ENCODE measurements around the gene ZMYM3. TPM values are rescaled to one million over a fixed set of nuclear protein-coding genes. Genes with fewer than 3 reads are reported as not detected.

Gene ZMYM3
- total RNA-seq, 1 experiment from 2014 or later = 32.9 TPM

DNA sequence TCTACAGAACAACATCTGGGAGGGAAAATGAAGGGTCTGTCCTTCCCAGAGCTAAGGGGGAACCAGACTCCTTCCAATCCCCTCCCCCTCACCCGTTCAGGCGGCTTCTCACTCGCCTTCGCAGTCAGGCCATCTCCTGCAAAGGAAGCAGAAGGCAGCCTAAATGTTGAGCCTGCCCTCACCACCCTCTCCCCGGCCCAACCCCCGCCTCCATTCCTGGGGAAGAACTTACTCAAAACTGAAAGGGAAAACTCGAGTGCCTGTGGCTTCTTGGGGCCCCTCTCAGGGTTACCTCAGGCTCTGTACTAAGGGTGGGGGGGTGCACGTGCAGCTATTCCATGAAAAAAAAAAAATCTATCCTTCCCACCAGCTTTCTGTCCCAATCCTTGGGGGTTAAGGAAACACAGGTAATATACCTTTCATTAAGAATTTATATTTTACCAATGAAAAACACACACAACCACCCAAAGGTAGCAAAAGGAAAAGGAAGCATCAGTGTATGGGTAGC lies 2.4 kb downstream of the ZMYM3 start:
- intact Hi-C loops (cut with micrococcal nuclease) = no loop called here
- no peak overlapping the region for H3K4me2 ChIP-seq (ENCODE audit: low read length)
- BruUV-seq (replicated peaks) = no TSS peak

More for the DNA sequence above, 2.4 kb downstream of the ZMYM3 start:
- POLR2A ChIA-PET = no interaction called here
- H3K9me2 ChIP-seq (ENCODE audit: insufficient read depth) = no peaks in the 10 kb centered on the region
- no peak overlapping the region for H3K9ac ChIP-seq (ENCODE audit: low read length)
- TF ChIP-seq EGR1 (IDR thresholded peaks at IDR 0.05; ENCODE audit: low read depth) (no peak), ELF1 (IDR thresholded peaks at IDR 0.05; ENCODE audit: borderline replicate concordance, low read depth) (no peak), SIN3A (IDR thresholded peaks at IDR 0.05; ENCODE audit: low read depth) (no peak), ZFX (IDR thresholded peaks at IDR 0.05) (no peak), EZH2phosphoT487 (IDR thresholded peaks at IDR 0.05; ENCODE audit: borderline replicate concordance) (no peak), CBX3 (IDR thresholded peaks at IDR 0.05; ENCODE audit: low read depth) (no peak), TCF7L2 (IDR thresholded peaks at IDR 0.05; ENCODE audit: borderline replicate concordance, extremely low read depth, insufficient read depth, insufficient read length) (no peak), ATF3 (IDR thresholded peaks at IDR 0.05) (no peak), EZH2 (IDR thresholded peaks at IDR 0.05) (no peak), YY1 (IDR thresholded peaks at IDR 0.05; ENCODE audit: extremely low read depth, insufficient replicate concordance, low read depth, low read length) (no peak), SRF (IDR thresholded peaks at IDR 0.05; ENCODE audit: low read depth) (no peak), ZBTB33 (IDR thresholded peaks at IDR 0.05; ENCODE audit: extremely low read depth, insufficient replicate concordance, low read length) (no peak), FOSL1 (IDR thresholded peaks at IDR 0.05; ENCODE audit: low read depth) (no peak), SP1 (IDR thresholded peaks at IDR 0.05; ENCODE audit: low read depth) (no peak), RAD21 (IDR thresholded peaks at IDR 0.05; ENCODE audit: low read depth) (no peak)
- TF ChIP-seq, protein P1, sequence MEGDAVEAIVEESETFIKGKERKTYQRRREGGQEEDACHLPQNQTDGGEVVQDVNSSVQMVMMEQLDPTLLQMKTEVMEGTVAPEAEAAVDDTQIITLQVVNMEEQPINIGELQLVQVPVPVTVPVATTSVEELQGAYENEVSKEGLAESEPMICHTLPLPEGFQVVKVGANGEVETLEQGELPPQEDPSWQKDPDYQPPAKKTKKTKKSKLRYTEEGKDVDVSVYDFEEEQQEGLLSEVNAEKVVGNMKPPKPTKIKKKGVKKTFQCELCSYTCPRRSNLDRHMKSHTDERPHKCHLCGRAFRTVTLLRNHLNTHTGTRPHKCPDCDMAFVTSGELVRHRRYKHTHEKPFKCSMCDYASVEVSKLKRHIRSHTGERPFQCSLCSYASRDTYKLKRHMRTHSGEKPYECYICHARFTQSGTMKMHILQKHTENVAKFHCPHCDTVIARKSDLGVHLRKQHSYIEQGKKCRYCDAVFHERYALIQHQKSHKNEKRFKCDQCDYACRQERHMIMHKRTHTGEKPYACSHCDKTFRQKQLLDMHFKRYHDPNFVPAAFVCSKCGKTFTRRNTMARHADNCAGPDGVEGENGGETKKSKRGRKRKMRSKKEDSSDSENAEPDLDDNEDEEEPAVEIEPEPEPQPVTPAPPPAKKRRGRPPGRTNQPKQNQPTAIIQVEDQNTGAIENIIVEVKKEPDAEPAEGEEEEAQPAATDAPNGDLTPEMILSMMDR (IDR thresholded peaks at IDR 0.05 in 2 of 3, conservative IDR thresholded peaks at IDR 0.05 in 1 of 3; ENCODE audit: borderline replicate concordance in 1 of 3, insufficient read depth in 1 of 3, low read depth in 2 of 3, low read length in 2 of 3) = no peak
- H3K79me2 ChIP-seq (ENCODE audit: insufficient read depth, low read length) = no peaks in the 10 kb centered on the region
- peaks cover 13 to 19% of the 10 kb centered on the region in 2 experiments for H3K4me1 ChIP-seq (ENCODE audit: control insufficient read depth in 1 of 2, insufficient read depth in 2 of 2, low read length in 2 of 2)
- no peak overlapping the region for H2AFZ ChIP-seq (ENCODE audit: low read depth, low read length, poor library complexity, severe bottlenecking)
- no peaks in the 10 kb centered on the region for H4K20me1 ChIP-seq (ENCODE audit: insufficient read depth)
- RAD21 ChIA-PET (ENCODE audit: low non-redundant PET in 1 of 2, low total read pairs in 2 of 2, uncharacterized antibody in 2 of 2, unreplicated experiment in 2 of 2) = no interaction called here
- no peak for ATAC-seq
- no peaks in the 10 kb centered on the region for H3K9me3 ChIP-seq (ENCODE audit: control insufficient read depth in 1 of 2, insufficient read depth in 1 of 2, low read depth in 1 of 2, low read length in 2 of 2)
- H3K27ac ChIP-seq (ENCODE audit: low read depth, low read length) = no peak overlapping the region
- no peak for DNase-seq (ENCODE audit: low read depth, low spot score)
- H3K4me3 ChIP-seq (replicated peaks in 1 of 2; ENCODE audit: low read depth in 1 of 2, low read length in 2 of 2) = no peak overlapping the region
- no peaks in the 10 kb centered on the region for H3K27me3 ChIP-seq (ENCODE audit: insufficient read depth, low read length)
- CTCF ChIA-PET = no interaction called here
- H3K36me3 ChIP-seq (ENCODE audit: control insufficient read depth in 1 of 2, insufficient read depth in 2 of 2, low read length in 2 of 2) = peaks cover 0 to 2% of the 10 kb centered on the region in 2 experiments; a peak in 1 of 4 replicates

All from HCT116 (cell line).